Caco-2 (cell line): ENCODE data around the gene MYO7B. TPM values are rescaled to one million over a fixed set of nuclear protein-coding genes. Genes with fewer than 3 reads are reported as not detected.

ENCODE experiments used
- BruUV-seq: library from RNA; stranded (reverse); fragments of 400-500 nt; replicated peaks from 2 replicates; lab custom pipeline; 2021; lab: Mats Ljungman, UMichigan
- CTCF ChIA-PET: fragments of 300-600 bp; sonication (Branson Sonifier 250); formaldehyde crosslinking; loops from one replicate; lab custom pipeline; 2022; ENCODE audit warnings: antibody characterized with exemption; lab: Charles Lee
- POLR2A ChIA-PET: fragments of 300-600 bp; sonication (Branson Sonifier 250); formaldehyde crosslinking; loops from one replicate; lab custom pipeline; 2022; ENCODE audit warnings: antibody characterized with exemption; lab: Charles Lee
- DNase-seq, 2 experiments: peaks; one replicate each; pipeline versions ENCODE4 v3.0.0 to v3.0.0-alpha.2; 2020 to 2022
- H3K27me3 ChIP-seq: replicated peaks from 2 replicates; pipeline ENCODE4 v1.6.0; 2011; ENCODE audit warnings: low read length; ENCODE audit not compliant: control insufficient read depth, insufficient read depth
- H3K36me3 ChIP-seq: 2 replicates; pipeline ENCODE4 v1.5.1; 2011; ENCODE audit warnings: low read length; ENCODE audit not compliant: control insufficient read depth, insufficient read depth
- H3K4me1 ChIP-seq: fragments of 250-450 bp; sonication (Bioruptor Pico); 2 replicates; pipeline ENCODE4 v1.5.1; 2020; ENCODE audit warnings: mild to moderate bottlenecking
- H3K4me3 ChIP-seq: 2 replicates; pipeline ENCODE4 v1.5.1; 2011; ENCODE audit warnings: low read depth, mild to moderate bottlenecking, control low read depth, low read length
- H3K9me3 ChIP-seq: fragments of 250-450 bp; sonication (Bioruptor Pico); 2 replicates; pipeline ENCODE4 v1.5.1; 2020; ENCODE audit warnings: mild to moderate bottlenecking, moderate library complexity
- H3K27ac Mint-ChIP-seq: one replicate; pipeline ENCODE4 v1.8.0; 2022; ENCODE audit warnings: mixed read lengths; ENCODE audit not compliant: unreplicated experiment
- H3K27me3 Mint-ChIP-seq: one replicate; pipeline ENCODE4 v1.8.0; 2022; ENCODE audit warnings: mixed read lengths; ENCODE audit not compliant: insufficient read depth, unreplicated experiment
- H3K36me3 Mint-ChIP-seq: one replicate; pipeline ENCODE4 v1.8.0; 2022; ENCODE audit warnings: mild to moderate bottlenecking, mixed read lengths; ENCODE audit not compliant: insufficient read depth, unreplicated experiment
- H3K4me1 Mint-ChIP-seq: one replicate; pipeline ENCODE4 v1.8.0; 2022; ENCODE audit warnings: low read depth, mixed read lengths; ENCODE audit not compliant: unreplicated experiment
- H3K4me3 Mint-ChIP-seq: one replicate; pipeline ENCODE4 v1.8.0; 2022; ENCODE audit warnings: mild to moderate bottlenecking, moderate library complexity, mixed read lengths; ENCODE audit not compliant: unreplicated experiment
- H3K9me3 Mint-ChIP-seq: one replicate; pipeline ENCODE4 v1.8.0; 2022; ENCODE audit warnings: mixed read lengths; ENCODE audit not compliant: unreplicated experiment
- CTCF ChIP-seq, 2 experiments: fragments of 200-600 bp in 1 of 2; IDR thresholded peaks; 1 replicate in 1 of 2; 2 replicates in 1 of 2; pipeline versions ENCODE4 v1.5.1 to v1.8.0; 2011 to 2022; ENCODE audit warnings: antibody characterized with exemption in 1 of 2, control low read depth in 1 of 2, inconsistent platforms in 1 of 2, low read depth in 1 of 2, low read length in 1 of 2, mild to moderate bottlenecking in 1 of 2, moderate library complexity in 1 of 2; ENCODE audit not compliant: insufficient read depth in 1 of 2, severe bottlenecking in 1 of 2, unreplicated experiment in 1 of 2
- intact Hi-C: fragments of 100-400 bp; cut with micrococcal nuclease; formaldehyde crosslinking; loops from one replicate; pipeline ENCODE4 v1.10.0; 2022; ENCODE audit not compliant: unreplicated experiment
- total RNA-seq: library from RNA; stranded (reverse); gene quantifications from 2 replicates; pipeline ENCODE4 v1.2.3, GENCODE V29; 2022

Gene MYO7B
- total RNA-seq, 1 experiment from 2014 or later: 0.27 TPM

GRCh38 chr2:127581050-127581345 is 45.5 kb downstream of the MYO7B start:
- Mint-ChIP-seq H3K4me1 (no peaks in the 10 kb centered on the region), H3K36me3 (no peaks in the 10 kb centered on the region), H3K9me3 (no peaks in the 10 kb centered on the region), H3K27me3 (no peaks in the 10 kb centered on the region), H3K4me3 (no peak overlapping the region), H3K27ac (no peak overlapping the region)
- ChIA-PET POLR2A (no interaction called here), CTCF (no interaction called here)
- no peak for DNase-seq
- intact Hi-C loops: no loop called here
- Histone ChIP-seq H3K36me3 (no peaks in the 10 kb centered on the region), H3K4me1 (no peaks in the 10 kb centered on the region), H3K27me3 (no peaks in the 10 kb centered on the region), H3K4me3 (no peak overlapping the region), H3K9me3 (no peaks in the 10 kb centered on the region)
- BruUV-seq: no TSS peak
- no peak for TF ChIP-seq CTCF (IDR thresholded peaks at IDR 0.05; ENCODE audit: insufficient read depth in 1 of 2, low read depth in 1 of 2, low read length in 1 of 2, severe bottlenecking in 1 of 2, unreplicated experiment in 1 of 2)

GRCh38 chr2:127581516-127582490 is 46.3 kb downstream of the MYO7B start:
- no peaks in the 10 kb centered on the region for H3K4me1 Mint-ChIP-seq
- POLR2A ChIA-PET: no interaction called here

More at GRCh38 chr2:127581516-127582490, 46.3 kb downstream of the MYO7B start:
- H3K36me3 Mint-ChIP-seq: no peaks in the 10 kb centered on the region
- Histone ChIP-seq H3K4me3 (no peak overlapping the region), H3K9me3 (no peaks in the 10 kb centered on the region), H3K36me3 (no peaks in the 10 kb centered on the region), H3K27me3 (no peaks in the 10 kb centered on the region), H3K4me1 (no peaks in the 10 kb centered on the region)
- BruUV-seq: no TSS peak
- H3K27me3 Mint-ChIP-seq: no peaks in the 10 kb centered on the region
- H3K9me3 Mint-ChIP-seq: no peaks in the 10 kb centered on the region
- no peak for TF ChIP-seq CTCF (IDR thresholded peaks at IDR 0.05; ENCODE audit: insufficient read depth in 1 of 2, low read depth in 1 of 2, low read length in 1 of 2, severe bottlenecking in 1 of 2, unreplicated experiment in 1 of 2)
- H3K4me3 Mint-ChIP-seq: no peak overlapping the region
- CTCF ChIA-PET: no interaction called here
- intact Hi-C loops: no loop called here
- no peak overlapping the region for H3K27ac Mint-ChIP-seq
- no peak for DNase-seq
